Loucy (cell line): Measurements from ENCODE around the gene SH3RF1.

Source experiments
- EZH2phosphoT487 ChIP-seq: fragments of 200-600 bp; IDR thresholded peaks from 2 replicates; pipeline ENCODE4 v1.6.1; 2018; ENCODE audit warnings: antibody characterized with exemption, mild to moderate bottlenecking, moderate library complexity, borderline replicate concordance
- TF ChIP-seq, protein P1 (sequence below): fragments of 200-600 bp; sonication (generic); conservative IDR thresholded peaks from 2 replicates; pipeline ENCODE4 v1.5.1; 2014; ENCODE audit warnings: mild to moderate bottlenecking, antibody characterized with exemption, low read length

DNA sequence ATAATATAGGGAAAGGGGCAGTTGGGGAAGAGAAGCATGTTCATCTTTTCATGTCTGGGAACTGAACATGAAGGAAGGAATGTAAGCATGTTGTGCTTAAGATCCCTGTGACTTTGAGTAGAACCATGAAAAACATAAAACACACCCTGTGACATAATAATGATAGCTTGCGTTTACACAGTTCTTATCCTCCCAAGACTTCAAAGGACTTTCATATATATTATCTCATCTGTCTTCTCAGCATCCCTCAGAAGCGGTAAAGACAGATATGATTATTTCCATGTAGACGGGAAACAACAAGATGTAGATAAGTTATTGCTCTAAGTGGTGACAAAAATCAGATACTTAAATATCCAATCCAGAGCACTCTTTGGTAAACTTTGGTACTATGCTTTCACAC is 3.3 kb upstream of the SH3RF1 start:
- TF ChIP-seq, protein P1, sequence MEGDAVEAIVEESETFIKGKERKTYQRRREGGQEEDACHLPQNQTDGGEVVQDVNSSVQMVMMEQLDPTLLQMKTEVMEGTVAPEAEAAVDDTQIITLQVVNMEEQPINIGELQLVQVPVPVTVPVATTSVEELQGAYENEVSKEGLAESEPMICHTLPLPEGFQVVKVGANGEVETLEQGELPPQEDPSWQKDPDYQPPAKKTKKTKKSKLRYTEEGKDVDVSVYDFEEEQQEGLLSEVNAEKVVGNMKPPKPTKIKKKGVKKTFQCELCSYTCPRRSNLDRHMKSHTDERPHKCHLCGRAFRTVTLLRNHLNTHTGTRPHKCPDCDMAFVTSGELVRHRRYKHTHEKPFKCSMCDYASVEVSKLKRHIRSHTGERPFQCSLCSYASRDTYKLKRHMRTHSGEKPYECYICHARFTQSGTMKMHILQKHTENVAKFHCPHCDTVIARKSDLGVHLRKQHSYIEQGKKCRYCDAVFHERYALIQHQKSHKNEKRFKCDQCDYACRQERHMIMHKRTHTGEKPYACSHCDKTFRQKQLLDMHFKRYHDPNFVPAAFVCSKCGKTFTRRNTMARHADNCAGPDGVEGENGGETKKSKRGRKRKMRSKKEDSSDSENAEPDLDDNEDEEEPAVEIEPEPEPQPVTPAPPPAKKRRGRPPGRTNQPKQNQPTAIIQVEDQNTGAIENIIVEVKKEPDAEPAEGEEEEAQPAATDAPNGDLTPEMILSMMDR: no peak
- no peak for TF ChIP-seq EZH2phosphoT487
